Activated T-cell treated with anti-CD3 and anti-CD28 coated beads, Interleukin-2, amount 50 U/mL, for 4 hours (primary cell): ENCODE data around the gene KDM8. TPM values are rescaled to one million over a fixed set of nuclear protein-coding genes. Genes with fewer than 3 reads are reported as not detected.
A peak's percentile ranks its signal among the peaks of the same experiment; 100 is the strongest.
"Not testable (repeated sequence)": the region's sequence is repeated elsewhere in the genome, so short reads cannot be mapped to it uniquely, and the experiment has no call there.

Source experiments
- ATAC-seq, 2 donors: fragments of 200-7000 bp; cut with Tn5 transposase; one replicate each; pipeline ENCODE4 v1.10.0; 2021
- DNase-seq: peaks from one replicate; pipeline ENCODE4 v3.0.0-alpha.2; 2020
- H3K27me3 Mint-ChIP-seq: one replicate; pipeline ENCODE4 v1.8.0; 2021; ENCODE audit warnings: low read depth, mixed read lengths
- H3K36me3 Mint-ChIP-seq: one replicate; pipeline ENCODE4 v1.8.0; 2022; ENCODE audit warnings: mixed read lengths; ENCODE audit not compliant: insufficient read depth
- H3K4me1 Mint-ChIP-seq: one replicate; pipeline ENCODE4 v1.8.0; 2021; ENCODE audit warnings: low read depth, mixed read lengths
- H3K4me3 Mint-ChIP-seq: one replicate; pipeline ENCODE4 v1.8.0; 2021; ENCODE audit warnings: mild to moderate bottlenecking, moderate library complexity, mixed read lengths
- H3K9me3 Mint-ChIP-seq: one replicate; pipeline ENCODE4 v1.8.0; 2021; ENCODE audit warnings: mixed read lengths
- total RNA-seq, 3 donors: library from RNA; stranded (reverse); gene quantifications; one replicate each; pipeline ENCODE4 v1.2.1, GENCODE V29; 2021

KDM8 gene
- total RNA-seq, 3 donors from 2014 or later = 8.8 to 10.7 (median 8.9) TPM

- H3K36me3 Mint-ChIP-seq = peaks cover 14% of the 10 kb centered on the region
- H3K4me3 Mint-ChIP-seq = no peak overlapping the region
- H3K27me3 Mint-ChIP-seq = no peaks in the 10 kb centered on the region
- DNase-seq = no peak
- no peaks in the 10 kb centered on the region for H3K9me3 Mint-ChIP-seq
- peak; percentile 88 to 90 for ATAC-seq
- H3K4me1 Mint-ChIP-seq = peaks cover 77% of the 10 kb centered on the region
Measured at GRCh38 chr16:27245276-27246172, 42.2 kb downstream of the KDM8 start.

- no peak for ATAC-seq
- Mint-ChIP-seq H3K4me1 (peaks cover 78% of the 10 kb centered on the region), H3K9me3 (no peaks in the 10 kb centered on the region), H3K36me3 (peaks cover 16% of the 10 kb centered on the region), H3K27me3 (no peaks in the 10 kb centered on the region), H3K4me3 (no peak overlapping the region)
- no peak for DNase-seq
Measured at GRCh38 chr16:27246439-27246838, 43.1 kb downstream of the KDM8 start.

- not testable (repeated sequence) for H3K4me3 Mint-ChIP-seq, DNase-seq, ATAC-seq, H3K27me3 Mint-ChIP-seq, H3K9me3 Mint-ChIP-seq
- H3K4me1 Mint-ChIP-seq = peaks cover 80% of the 10 kb centered on the region
- H3K36me3 Mint-ChIP-seq = peaks cover 21% of the 10 kb centered on the region
Measured at GRCh38 chr16:27247076-27247475, 43.8 kb downstream of the KDM8 start.

- peaks cover 79% of the 10 kb centered on the region for H3K4me1 Mint-ChIP-seq
- DNase-seq (no peak), ATAC-seq (no peak)
- H3K9me3 Mint-ChIP-seq = no peaks in the 10 kb centered on the region
- H3K36me3 Mint-ChIP-seq = peaks cover 25% of the 10 kb centered on the region
- H3K27me3 Mint-ChIP-seq = no peaks in the 10 kb centered on the region
- H3K4me3 Mint-ChIP-seq = no peak overlapping the region
Measured at GRCh38 chr16:27248036-27248435, 44.7 kb downstream of the KDM8 start.

GRCh38 chr16:27248886-27249285, 45.6 kb downstream of the KDM8 start:
- Mint-ChIP-seq H3K36me3 (peaks cover 25% of the 10 kb centered on the region), H3K4me1 (peaks cover 81% of the 10 kb centered on the region)
- not testable (repeated sequence) for DNase-seq, H3K9me3 Mint-ChIP-seq, ATAC-seq, H3K4me3 Mint-ChIP-seq, H3K27me3 Mint-ChIP-seq

GRCh38 chr16:27251541-27252205, 48.3 kb downstream of the KDM8 start:
- ATAC-seq (peak; percentile 9 to 11), DNase-seq (no peak)
- H3K36me3 Mint-ChIP-seq = peaks cover 42% of the 10 kb centered on the region
- H3K4me1 Mint-ChIP-seq = peaks cover 79% of the 10 kb centered on the region
- no peak overlapping the region for H3K4me3 Mint-ChIP-seq
- H3K9me3 Mint-ChIP-seq = no peaks in the 10 kb centered on the region
- no peaks in the 10 kb centered on the region for H3K27me3 Mint-ChIP-seq

- Mint-ChIP-seq H3K4me3 (no peak overlapping the region), H3K27me3 (no peaks in the 10 kb centered on the region), H3K4me1 (peaks cover 79% of the 10 kb centered on the region), H3K36me3 (peaks cover 44% of the 10 kb centered on the region), H3K9me3 (no peaks in the 10 kb centered on the region)
- ATAC-seq (no peak), DNase-seq (no peak)
Measured at GRCh38 chr16:27252206-27252585, 48.9 kb downstream of the KDM8 start.

GRCh38 chr16:27253526-27253930, 50.2 kb downstream of the KDM8 start:
- Mint-ChIP-seq H3K36me3 (peaks cover 41% of the 10 kb centered on the region), H3K4me1 (peaks cover 80% of the 10 kb centered on the region), H3K9me3 (no peaks in the 10 kb centered on the region), H3K27me3 (no peaks in the 10 kb centered on the region), H3K4me3 (peak overlapping the region; percentile 56)
- DNase-seq = no peak
- peak; percentile 10 to 31 for ATAC-seq

GRCh38 chr16:27254262-27254811, 51.0 kb downstream of the KDM8 start:
- H3K4me3 Mint-ChIP-seq = peak overlapping the region; percentile 69
- H3K9me3 Mint-ChIP-seq = no peaks in the 10 kb centered on the region
- H3K27me3 Mint-ChIP-seq = no peaks in the 10 kb centered on the region
- ATAC-seq (peak; percentile 71 to 74), DNase-seq (no peak)
- peaks cover 84% of the 10 kb centered on the region for H3K4me1 Mint-ChIP-seq
- peaks cover 39% of the 10 kb centered on the region for H3K36me3 Mint-ChIP-seq

GRCh38 chr16:27256861-27257260, 53.5 kb downstream of the KDM8 start:
- ATAC-seq (no peak), DNase-seq (no peak)
- Mint-ChIP-seq H3K4me1 (peaks cover 77% of the 10 kb centered on the region), H3K4me3 (no peak overlapping the region), H3K27me3 (no peaks in the 10 kb centered on the region), H3K36me3 (peaks cover 37% of the 10 kb centered on the region), H3K9me3 (no peaks in the 10 kb centered on the region)

- Mint-ChIP-seq H3K27me3 (no peaks in the 10 kb centered on the region), H3K36me3 (peaks cover 33% of the 10 kb centered on the region), H3K9me3 (no peaks in the 10 kb centered on the region), H3K4me1 (peaks cover 77% of the 10 kb centered on the region), H3K4me3 (no peak overlapping the region)
- DNase-seq = no peak
- ATAC-seq = no peak
Measured at GRCh38 chr16:27257271-27257670, 53.9 kb downstream of the KDM8 start.

GRCh38 chr16:27258241-27258734, 55.0 kb downstream of the KDM8 start:
- no peaks in the 10 kb centered on the region for H3K27me3 Mint-ChIP-seq
- H3K4me3 Mint-ChIP-seq = no peak overlapping the region
- H3K4me1 Mint-ChIP-seq = peaks cover 78% of the 10 kb centered on the region
- peaks cover 36% of the 10 kb centered on the region for H3K36me3 Mint-ChIP-seq
- no peaks in the 10 kb centered on the region for H3K9me3 Mint-ChIP-seq
- ATAC-seq = peak in 1 of 2 donors; percentile 31
- DNase-seq = no peak

GRCh38 chr16:27259710-27260109, 56.4 kb downstream of the KDM8 start:
- ATAC-seq = no peak
- H3K4me1 Mint-ChIP-seq = peaks cover 75% of the 10 kb centered on the region
- no peaks in the 10 kb centered on the region for H3K27me3 Mint-ChIP-seq
- DNase-seq = no peak
- H3K36me3 Mint-ChIP-seq = peaks cover 35% of the 10 kb centered on the region
- H3K9me3 Mint-ChIP-seq = no peaks in the 10 kb centered on the region
- H3K4me3 Mint-ChIP-seq = no peak overlapping the region

GRCh38 chr16:27262904-27263423, 59.6 kb downstream of the KDM8 start:
- peaks cover 20% of the 10 kb centered on the region for H3K36me3 Mint-ChIP-seq
- not testable (repeated sequence) for H3K4me3 Mint-ChIP-seq, ATAC-seq

More at GRCh38 chr16:27262904-27263423, 59.6 kb downstream of the KDM8 start:
- peaks cover 70% of the 10 kb centered on the region for H3K4me1 Mint-ChIP-seq
- H3K27me3 Mint-ChIP-seq, H3K9me3 Mint-ChIP-seq, DNase-seq: not testable (repeated sequence)
